OCI-LY1 (cell line): Measurements from ENCODE around the gene NFIB.

Experiments used
- H2AFZ ChIP-seq: fragments of 200-600 bp; sonication (generic), shearing (Covaris generic); 2 replicates; pipeline ENCODE4 v1.6.0; 2014; ENCODE audit warnings: antibody characterized with exemption, mild to moderate bottlenecking, low read length
- H3F3A ChIP-seq: fragments of 200-600 bp; sonication (generic), shearing (Covaris generic); 2 replicates; pipeline ENCODE4 v1.6.0; 2014; ENCODE audit warnings: mild to moderate bottlenecking, antibody characterized with exemption, low read length, moderate library complexity; ENCODE audit not compliant: insufficient read depth
- H3K27ac ChIP-seq: fragments of 200-600 bp; sonication (generic); 2 replicates; pipeline ENCODE4 v1.5.1; 2014; ENCODE audit warnings: low read length, mixed run types, mild to moderate bottlenecking, low read depth; ENCODE audit not compliant: poor library complexity, severe bottlenecking
- H3K27me3 ChIP-seq: fragments of 200-600 bp; sonication (generic); 2 replicates; pipeline ENCODE4 v1.6.0; 2014; ENCODE audit warnings: antibody characterized with exemption, mild to moderate bottlenecking, low read length, moderate library complexity; ENCODE audit not compliant: insufficient read depth
- H3K36me3 ChIP-seq: fragments of 200-600 bp; sonication (generic); 2 replicates; pipeline ENCODE4 v1.6.1; 2014; ENCODE audit warnings: mild to moderate bottlenecking, antibody characterized with exemption, low read length, moderate library complexity, mixed read lengths; ENCODE audit not compliant: insufficient read depth
- H3K4me1 ChIP-seq: fragments of 200-600 bp; sonication (generic); 2 replicates; pipeline ENCODE4 v1.5.1; 2014; ENCODE audit warnings: mild to moderate bottlenecking, low read length, moderate library complexity; ENCODE audit not compliant: insufficient read depth, severe bottlenecking
- H3K4me2 ChIP-seq: fragments of 200-600 bp; sonication (generic), shearing (Covaris generic); 2 replicates; pipeline ENCODE4 v1.6.1; 2014; ENCODE audit warnings: low read length
- H3K4me3 ChIP-seq: fragments of 200-600 bp; sonication (generic); 2 replicates; pipeline ENCODE4 v1.5.1; 2014; ENCODE audit warnings: low read length, low read depth, mild to moderate bottlenecking, mixed read lengths; ENCODE audit not compliant: poor library complexity, severe bottlenecking
- H3K79me2 ChIP-seq: fragments of 200-600 bp; shearing (Covaris generic); 2 replicates; pipeline ENCODE4 v1.6.1; 2016; ENCODE audit warnings: mixed run types, low read length, mixed read lengths; ENCODE audit not compliant: insufficient read depth
- H3K9ac ChIP-seq: fragments of 200-600 bp; sonication (generic), shearing (Covaris generic); 2 replicates; pipeline ENCODE4 v1.6.1; 2014; ENCODE audit warnings: mild to moderate bottlenecking, low read length, mixed read lengths
- H3K9me2 ChIP-seq: fragments of 200-600 bp; sonication (generic), shearing (Covaris generic); 2 replicates; pipeline ENCODE4 v1.6.1; 2014; ENCODE audit warnings: low read depth, mild to moderate bottlenecking, low read length, mixed read lengths
- H3K9me3 ChIP-seq: fragments of 200-600 bp; shearing (Covaris generic); 2 replicates; pipeline ENCODE4 v1.6.1; 2014; ENCODE audit warnings: low read length, mixed read lengths
- H4K20me1 ChIP-seq: fragments of 200-600 bp; sonication (generic), shearing (Covaris generic); 2 replicates; pipeline ENCODE4 v1.6.0; 2016; ENCODE audit warnings: mild to moderate bottlenecking, low read length; ENCODE audit not compliant: insufficient read depth
- CTCF ChIP-seq: fragments of 200-600 bp; sonication (generic), shearing (Covaris generic); IDR thresholded peaks from 2 replicates; pipeline ENCODE4 v1.5.1; 2017; ENCODE audit warnings: mild to moderate bottlenecking, antibody characterized with exemption, low read length, moderate library complexity, mixed read lengths
- EZH2 ChIP-seq: fragments of 200-600 bp; sonication (generic), shearing (Covaris generic); IDR thresholded peaks from 2 replicates; pipeline ENCODE4 v1.8.0; 2017; ENCODE audit warnings: borderline replicate concordance, mixed run types, mild to moderate bottlenecking, antibody characterized with exemption, low read length, moderate library complexity, mixed read lengths

NFIB gene

GRCh38 chr9:14350754-14351153 is 36.8 kb upstream of the NFIB start:
- H3F3A ChIP-seq = no peaks in the 10 kb centered on the region
- TF ChIP-seq EZH2 (no peak), CTCF (no peak)
- no peak overlapping the region for H3K4me3 ChIP-seq
- no peak overlapping the region for H3K4me2 ChIP-seq
- H3K27ac ChIP-seq = no peak overlapping the region
- H3K9me3 ChIP-seq = no peaks in the 10 kb centered on the region
- no peak overlapping the region for H3K9ac ChIP-seq
- no peaks in the 10 kb centered on the region for H3K4me1 ChIP-seq
- H2AFZ ChIP-seq = no peak overlapping the region
- no peaks in the 10 kb centered on the region for H4K20me1 ChIP-seq
- H3K36me3 ChIP-seq = no peaks in the 10 kb centered on the region
- no peaks in the 10 kb centered on the region for H3K27me3 ChIP-seq
- H3K79me2 ChIP-seq = no peaks in the 10 kb centered on the region
- H3K9me2 ChIP-seq = no peaks in the 10 kb centered on the region

GRCh38 chr9:14350349-14350728 is 36.4 kb upstream of the NFIB start:
- no peaks in the 10 kb centered on the region for H3K9me2 ChIP-seq
- H3K27me3 ChIP-seq = no peaks in the 10 kb centered on the region
- no peak overlapping the region for H3K4me3 ChIP-seq
- H3K9me3 ChIP-seq = no peaks in the 10 kb centered on the region
- H3K4me2 ChIP-seq = no peak overlapping the region
- H3K27ac ChIP-seq = no peak overlapping the region
- H3K36me3 ChIP-seq = no peaks in the 10 kb centered on the region
- no peak overlapping the region for H3K9ac ChIP-seq
- no peaks in the 10 kb centered on the region for H3F3A ChIP-seq
- no peak overlapping the region for H2AFZ ChIP-seq
- TF ChIP-seq CTCF (no peak), EZH2 (no peak)
- H4K20me1 ChIP-seq = no peaks in the 10 kb centered on the region
- H3K4me1 ChIP-seq = no peaks in the 10 kb centered on the region
- H3K79me2 ChIP-seq = no peaks in the 10 kb centered on the region

GRCh38 chr9:14349447-14350348 is 35.8 kb upstream of the NFIB start:
- no peak overlapping the region for H3K4me2 ChIP-seq
- no peak overlapping the region for H2AFZ ChIP-seq
- no peak overlapping the region for H3K27ac ChIP-seq
- H3K9me3 ChIP-seq = no peaks in the 10 kb centered on the region
- H3K27me3 ChIP-seq = no peaks in the 10 kb centered on the region
- H4K20me1 ChIP-seq = no peaks in the 10 kb centered on the region
- no peaks in the 10 kb centered on the region for H3K79me2 ChIP-seq
- no peaks in the 10 kb centered on the region for H3F3A ChIP-seq
- TF ChIP-seq CTCF (no peak), EZH2 (no peak)
- H3K4me3 ChIP-seq = no peak overlapping the region
- no peak overlapping the region for H3K9ac ChIP-seq
- H3K9me2 ChIP-seq = no peaks in the 10 kb centered on the region
- no peaks in the 10 kb centered on the region for H3K4me1 ChIP-seq
- no peaks in the 10 kb centered on the region for H3K36me3 ChIP-seq
